NCI-H446 (cell line): ENCODE measurements around the gene ATRNL1.
"Not testable (repeated sequence)": the region's sequence is repeated elsewhere in the genome, so short reads cannot be mapped to it uniquely, and the experiment has no call there.

Source experiments
- DNase-seq, 2 experiments: peaks; one replicate each; lab custom pipeline; 2025; lab: John Stamatoyannopoulos, UW

ATRNL1 gene

DNA sequence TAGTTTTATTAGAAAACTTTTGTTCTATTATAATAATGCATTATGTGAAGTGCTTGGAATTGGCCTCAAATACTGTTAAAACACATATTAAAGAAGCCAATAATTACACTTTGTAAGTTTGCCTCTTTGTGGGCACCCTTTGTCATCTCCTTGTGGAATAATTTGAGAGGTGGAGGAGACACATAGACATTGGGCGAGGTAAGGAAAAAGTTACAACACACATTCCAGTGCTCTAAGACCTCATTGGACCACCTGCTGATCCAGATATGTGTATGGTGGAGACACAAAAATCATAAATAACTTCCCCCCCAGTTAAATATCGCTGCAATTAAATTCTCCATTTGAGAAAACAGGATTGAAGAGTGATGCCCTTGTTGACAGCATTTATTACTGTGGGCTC, 668.0 kb downstream of the ATRNL1 start:
- no peak for DNase-seq

- DNase-seq: no peak
These were observed 668.9 kb downstream of the ATRNL1 start for GRCh38 chr10:115762029-115762428.

GRCh38 chr10:115771755-115772154, 678.6 kb downstream of the ATRNL1 start:
- DNase-seq: no peak

- DNase-seq: no peak
These were observed 679.4 kb downstream of the ATRNL1 start for GRCh38 chr10:115772606-115773005.

- DNase-seq: no peak
These were observed 680.7 kb downstream of the ATRNL1 start for GRCh38 chr10:115773832-115774231.

GRCh38 chr10:115774721-115775120, 681.6 kb downstream of the ATRNL1 start:
- DNase-seq: no peak

- no peak for DNase-seq
These were observed 684.5 kb downstream of the ATRNL1 start for GRCh38 chr10:115777646-115778045.

- no peak for DNase-seq
These were observed 697.1 kb downstream of the ATRNL1 start for GRCh38 chr10:115790220-115790619.

DNA sequence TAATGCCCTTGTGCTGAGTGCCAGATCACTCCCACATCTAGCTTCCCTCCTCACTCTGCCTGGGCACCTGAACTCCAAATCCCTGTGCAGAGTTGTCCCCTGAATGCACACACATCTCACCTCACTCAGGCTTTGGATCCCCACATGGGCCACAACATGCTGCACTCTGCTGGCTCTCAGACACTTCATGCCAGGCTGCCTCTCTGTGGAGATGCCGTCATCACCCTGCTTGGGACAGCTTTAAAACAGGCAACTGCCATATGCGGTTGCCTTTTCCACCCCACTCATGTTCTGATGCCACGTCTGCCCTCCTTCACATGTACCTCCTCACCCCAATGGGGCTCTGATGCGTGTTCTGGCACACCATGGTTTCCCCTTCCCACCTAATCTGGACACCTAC, 702.8 kb downstream of the ATRNL1 start:
- DNase-seq: no peak

- DNase-seq: no peak
These were observed 708.3 kb downstream of the ATRNL1 start for GRCh38 chr10:115801457-115801856.

- DNase-seq: no peak
These were observed 708.8 kb downstream of the ATRNL1 start for GRCh38 chr10:115801992-115802391.

DNA sequence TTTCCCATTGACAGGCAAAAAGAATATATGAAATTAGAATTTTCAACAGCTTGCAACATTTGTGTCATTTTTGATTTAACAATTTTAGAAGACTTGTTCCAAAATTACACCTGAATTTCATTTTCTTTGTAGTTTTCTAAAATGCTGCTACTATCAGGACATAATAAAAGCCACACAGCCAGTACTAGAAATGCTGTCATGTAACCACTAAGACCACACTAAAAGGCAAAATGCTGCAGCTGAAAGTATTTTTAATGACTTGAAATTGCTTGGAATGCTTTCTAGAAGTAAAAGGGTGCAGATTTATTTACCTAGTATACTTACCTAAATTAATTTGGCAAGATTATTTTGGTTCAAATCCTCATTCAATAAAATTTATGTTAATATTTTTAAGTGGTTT, 709.7 kb downstream of the ATRNL1 start:
- DNase-seq: no peak

DNA sequence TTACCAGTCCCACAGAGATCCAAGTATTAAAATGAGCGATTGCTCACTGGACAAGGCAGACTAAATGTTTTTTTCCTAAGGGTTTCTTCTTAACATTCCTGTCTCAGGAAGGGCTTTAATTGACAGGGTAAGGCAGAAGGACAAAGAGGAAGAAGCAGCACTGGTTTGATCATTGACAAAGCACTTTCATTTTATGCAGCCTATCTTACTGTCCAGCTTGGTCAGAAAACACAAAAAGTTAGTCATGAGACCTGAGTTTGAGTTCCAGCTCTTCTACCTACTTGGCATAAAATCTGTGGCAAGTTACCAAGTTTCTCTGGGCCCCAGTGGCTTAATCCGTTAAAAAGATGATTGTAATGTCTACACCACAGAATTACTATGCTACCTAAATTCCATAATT, 721.4 kb downstream of the ATRNL1 start:
- DNase-seq: no peak

- DNase-seq: no peak
These were observed 724.8 kb downstream of the ATRNL1 start for GRCh38 chr10:115818012-115818411.

GRCh38 chr10:115826396-115826795, 733.2 kb downstream of the ATRNL1 start:
- no peak for DNase-seq

- DNase-seq: no peak
These were observed 734.3 kb downstream of the ATRNL1 start for GRCh38 chr10:115827231-115828009.

- DNase-seq: not testable (repeated sequence)
These were observed 735.0 kb downstream of the ATRNL1 start for GRCh38 chr10:115828182-115828581.

DNA sequence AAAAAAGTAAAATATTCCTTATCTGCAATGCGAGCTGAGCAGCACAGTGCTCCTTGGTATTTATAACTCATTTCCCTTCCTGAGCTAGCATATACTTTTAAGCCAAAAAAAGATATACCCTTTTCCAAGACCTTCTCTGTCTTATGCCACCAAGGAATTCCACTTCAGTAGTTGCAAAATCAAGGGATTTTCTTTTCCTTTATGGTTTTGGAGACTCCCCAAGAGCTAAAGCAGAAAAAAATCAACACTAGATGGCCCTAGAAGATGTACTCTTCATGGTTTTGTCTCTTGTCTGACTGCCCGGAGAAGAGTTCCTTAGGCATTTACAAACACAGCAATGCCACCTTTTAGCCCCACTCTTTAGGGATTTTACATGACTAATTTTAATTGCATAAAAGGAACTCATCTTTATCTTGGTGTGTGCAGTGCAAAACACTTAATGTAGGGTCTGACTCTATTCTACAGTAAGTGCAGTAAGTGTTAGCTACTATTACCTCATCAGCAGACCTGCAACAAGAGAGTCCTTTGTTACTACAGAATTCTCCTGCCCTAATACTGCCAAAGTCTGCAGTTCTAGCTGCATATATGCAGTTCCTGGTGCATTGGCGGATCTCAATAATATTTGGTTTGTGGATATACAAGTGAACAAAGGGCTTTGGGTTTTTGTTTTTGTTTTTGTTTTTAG, 736.5 kb downstream of the ATRNL1 start:
- DNase-seq: no peak

DNA sequence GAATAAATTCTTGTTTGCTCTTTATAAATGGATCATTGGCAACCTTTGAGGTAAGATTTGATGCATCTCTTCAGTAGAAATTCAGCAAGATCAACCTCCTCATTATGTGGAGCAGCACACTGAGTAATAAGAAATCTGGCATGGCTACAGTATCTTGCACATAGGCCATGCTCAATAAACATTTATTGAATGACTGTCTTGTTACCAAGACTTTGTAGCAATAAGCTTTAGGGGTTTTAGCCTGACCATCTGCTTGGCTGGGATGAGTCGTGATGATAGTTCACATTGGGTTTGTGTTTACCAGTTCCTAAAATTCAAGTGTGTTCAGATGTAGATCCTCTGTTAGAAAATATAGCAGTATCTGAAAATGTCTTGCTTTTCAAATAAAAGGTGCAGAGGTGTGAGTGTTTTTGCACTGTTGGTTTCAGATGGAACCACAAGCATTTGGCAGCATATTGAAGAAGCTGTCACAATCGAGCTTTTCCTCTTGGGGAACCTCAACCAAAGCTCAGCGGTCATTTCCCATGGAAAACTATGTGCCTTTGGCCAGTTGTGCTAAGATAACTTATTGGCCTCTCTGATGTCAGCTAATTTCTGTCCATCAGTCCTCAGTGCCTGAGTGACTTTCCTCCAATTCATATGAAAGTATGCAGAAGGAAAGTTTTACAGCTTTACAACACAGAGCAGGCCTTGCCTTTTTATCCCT, 737.3 kb downstream of the ATRNL1 start:
- no peak for DNase-seq

DNA sequence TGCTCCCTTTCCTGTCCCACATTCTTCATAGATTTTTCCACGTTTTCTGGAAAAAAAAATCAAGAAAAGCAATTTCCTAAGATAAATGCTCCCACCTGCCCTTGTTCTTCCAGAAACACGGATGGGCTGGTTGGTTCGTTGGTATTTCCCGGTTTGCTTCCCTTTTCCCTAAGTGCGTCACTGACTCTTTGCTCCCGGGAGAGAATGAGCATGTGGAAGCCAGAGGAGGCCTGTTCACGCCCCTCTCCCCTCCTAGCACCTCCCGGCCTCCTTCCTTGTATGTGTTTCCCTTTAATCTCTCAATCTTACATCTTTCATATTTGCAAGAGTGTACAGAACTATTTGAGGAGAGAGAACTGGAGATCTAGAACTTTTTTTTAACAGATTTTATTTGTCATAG, 737.9 kb downstream of the ATRNL1 start:
- no peak for DNase-seq

DNA sequence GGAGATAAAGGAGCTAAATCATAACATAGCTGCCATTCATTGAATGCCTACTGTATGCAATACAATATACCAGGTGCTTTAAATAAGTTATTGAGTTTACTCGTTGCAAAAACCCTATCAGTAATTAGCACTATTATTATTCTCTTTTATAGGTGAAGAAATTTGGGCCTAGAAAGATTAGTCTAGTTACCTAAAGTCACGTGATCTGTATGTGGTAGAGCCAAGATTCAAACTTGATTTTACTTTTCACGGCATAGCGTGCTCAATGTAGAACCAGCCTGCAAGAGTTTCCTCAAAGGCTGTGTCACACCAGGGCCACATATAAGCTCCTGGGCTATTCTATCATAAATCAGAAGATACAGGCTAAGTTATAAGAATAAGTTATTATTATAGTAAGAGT, 740.0 kb downstream of the ATRNL1 start:
- DNase-seq: no peak

DNA sequence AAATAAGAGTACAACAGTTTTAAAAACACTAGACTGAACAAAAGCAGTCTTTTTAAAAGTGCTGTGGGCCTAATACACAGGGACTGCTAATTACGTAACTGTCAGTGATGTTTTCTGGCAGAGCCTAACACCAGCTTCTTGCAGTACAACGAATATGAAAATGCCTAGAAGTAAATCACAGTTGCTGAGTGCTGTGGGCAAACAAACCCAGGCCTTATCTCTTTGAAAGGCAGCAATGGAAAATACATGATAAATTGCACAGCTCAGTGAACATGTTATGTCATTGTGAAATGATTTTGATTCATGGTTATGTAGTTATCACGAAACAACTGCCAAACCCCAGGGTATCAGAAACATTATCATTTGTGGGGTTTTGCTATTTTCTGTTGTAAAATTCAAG, 751.4 kb downstream of the ATRNL1 start:
- DNase-seq: no peak

DNA sequence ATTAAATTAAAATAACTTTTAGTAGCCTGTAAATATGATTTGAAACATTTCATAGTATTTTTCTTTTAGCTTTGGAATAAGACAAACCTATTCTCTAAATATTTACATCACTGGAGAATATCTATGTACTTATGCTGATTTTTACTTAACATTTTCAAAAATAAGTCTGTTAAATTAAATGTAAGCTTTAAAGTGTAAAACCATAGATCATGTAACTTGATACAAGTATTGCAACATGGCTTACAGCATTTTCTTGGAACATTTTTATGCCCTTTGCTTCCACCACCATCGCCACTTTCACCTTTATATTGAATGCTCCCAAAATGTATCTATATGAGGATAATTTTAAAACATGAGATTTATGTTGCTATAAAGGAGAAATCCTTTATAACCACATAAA, 752.8 kb downstream of the ATRNL1 start:
- DNase-seq: no peak
